ENCODE results near the gene PDPN.

DNA sequence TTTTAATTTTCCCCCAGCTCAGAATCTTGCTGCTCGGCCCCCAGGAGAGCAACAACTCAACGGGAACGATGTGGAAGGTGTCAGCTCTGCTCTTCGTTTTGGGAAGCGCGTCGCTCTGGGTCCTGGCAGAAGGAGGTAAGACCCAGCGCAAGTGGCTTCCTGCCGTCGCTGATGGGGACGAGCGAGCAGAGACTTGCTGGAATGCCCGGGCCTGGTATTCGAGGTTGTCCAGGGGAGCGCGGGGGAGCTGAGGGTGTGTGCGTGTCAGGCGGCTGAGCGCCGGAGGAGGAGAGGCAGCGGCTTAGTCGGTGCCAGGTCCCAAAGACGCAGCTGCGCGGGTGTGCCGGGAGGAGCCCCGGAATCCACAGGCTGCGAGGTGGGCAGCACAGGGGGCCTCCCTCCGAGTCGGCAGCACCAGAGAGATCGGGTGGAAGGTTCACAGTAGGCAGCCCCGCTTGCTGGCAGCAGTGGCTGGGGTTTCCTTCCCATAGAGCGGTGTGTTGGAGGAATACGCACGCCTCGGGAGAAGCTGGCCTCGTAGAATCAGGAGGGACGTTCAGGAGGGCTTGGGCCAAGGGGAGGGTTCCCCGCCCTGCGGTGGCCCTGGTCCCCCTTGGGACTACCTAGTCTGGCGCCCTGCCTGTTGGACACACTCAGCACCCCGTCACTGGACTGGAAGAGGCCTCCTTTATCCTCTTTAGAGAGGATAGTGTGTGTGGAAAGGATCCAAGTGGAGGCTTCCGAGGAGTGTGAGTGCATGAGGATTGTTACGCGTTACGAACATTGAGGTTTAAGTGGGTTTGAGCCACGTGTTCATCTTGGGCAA is 547 bp downstream of the PDPN start:
- no peak for TF ChIP-seq POLR2AphosphoS5 (IDR thresholded peaks at IDR 0.05; ENCODE audit: control insufficient read depth, insufficient read depth, low read depth, low read length)
- no peak for TF ChIP-seq ZFP36 (IDR thresholded peaks at IDR 0.05; ENCODE audit: low read depth, low read length, partially characterized antibody)
- no peak for TF ChIP-seq NCOA1 (IDR thresholded peaks at IDR 0.05; ENCODE audit: low read depth)
- no peak for TF ChIP-seq SIRT6 (IDR thresholded peaks at IDR 0.05; ENCODE audit: low read depth, low read length)
- TF ChIP-seq ZC3H11A (IDR thresholded peaks at IDR 0.05; ENCODE audit: low read depth, low read length): no peak
- TF ChIP-seq, protein P1, sequence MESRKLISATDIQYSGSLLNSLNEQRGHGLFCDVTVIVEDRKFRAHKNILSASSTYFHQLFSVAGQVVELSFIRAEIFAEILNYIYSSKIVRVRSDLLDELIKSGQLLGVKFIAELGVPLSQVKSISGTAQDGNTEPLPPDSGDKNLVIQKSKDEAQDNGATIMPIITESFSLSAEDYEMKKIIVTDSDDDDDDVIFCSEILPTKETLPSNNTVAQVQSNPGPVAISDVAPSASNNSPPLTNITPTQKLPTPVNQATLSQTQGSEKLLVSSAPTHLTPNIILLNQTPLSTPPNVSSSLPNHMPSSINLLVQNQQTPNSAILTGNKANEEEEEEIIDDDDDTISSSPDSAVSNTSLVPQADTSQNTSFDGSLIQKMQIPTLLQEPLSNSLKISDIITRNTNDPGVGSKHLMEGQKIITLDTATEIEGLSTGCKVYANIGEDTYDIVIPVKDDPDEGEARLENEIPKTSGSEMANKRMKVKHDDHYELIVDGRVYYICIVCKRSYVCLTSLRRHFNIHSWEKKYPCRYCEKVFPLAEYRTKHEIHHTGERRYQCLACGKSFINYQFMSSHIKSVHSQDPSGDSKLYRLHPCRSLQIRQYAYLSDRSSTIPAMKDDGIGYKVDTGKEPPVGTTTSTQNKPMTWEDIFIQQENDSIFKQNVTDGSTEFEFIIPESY (CRISPR knock-in tag; IDR thresholded peaks at IDR 0.05): no peak
- TF ChIP-seq ZNF830 (CRISPR knock-in tag; IDR thresholded peaks at IDR 0.05): no peak
- no peak for TF ChIP-seq TRIM24 (IDR thresholded peaks at IDR 0.05)
- TF ChIP-seq, protein P2, sequence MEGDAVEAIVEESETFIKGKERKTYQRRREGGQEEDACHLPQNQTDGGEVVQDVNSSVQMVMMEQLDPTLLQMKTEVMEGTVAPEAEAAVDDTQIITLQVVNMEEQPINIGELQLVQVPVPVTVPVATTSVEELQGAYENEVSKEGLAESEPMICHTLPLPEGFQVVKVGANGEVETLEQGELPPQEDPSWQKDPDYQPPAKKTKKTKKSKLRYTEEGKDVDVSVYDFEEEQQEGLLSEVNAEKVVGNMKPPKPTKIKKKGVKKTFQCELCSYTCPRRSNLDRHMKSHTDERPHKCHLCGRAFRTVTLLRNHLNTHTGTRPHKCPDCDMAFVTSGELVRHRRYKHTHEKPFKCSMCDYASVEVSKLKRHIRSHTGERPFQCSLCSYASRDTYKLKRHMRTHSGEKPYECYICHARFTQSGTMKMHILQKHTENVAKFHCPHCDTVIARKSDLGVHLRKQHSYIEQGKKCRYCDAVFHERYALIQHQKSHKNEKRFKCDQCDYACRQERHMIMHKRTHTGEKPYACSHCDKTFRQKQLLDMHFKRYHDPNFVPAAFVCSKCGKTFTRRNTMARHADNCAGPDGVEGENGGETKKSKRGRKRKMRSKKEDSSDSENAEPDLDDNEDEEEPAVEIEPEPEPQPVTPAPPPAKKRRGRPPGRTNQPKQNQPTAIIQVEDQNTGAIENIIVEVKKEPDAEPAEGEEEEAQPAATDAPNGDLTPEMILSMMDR (IDR thresholded peaks at IDR 0.05 in 2 of 3, conservative IDR thresholded peaks at IDR 0.05 in 1 of 3; ENCODE audit: insufficient read depth in 2 of 3, low read depth in 1 of 3, low read length in 3 of 3): no peak
- no peak for TF ChIP-seq TARDBP (IDR thresholded peaks at IDR 0.05)
- no peak for TF ChIP-seq FOXK2 (conservative IDR thresholded peaks at IDR 0.05 in 1 of 2, IDR thresholded peaks at IDR 0.05 in 1 of 2; ENCODE audit: low read depth in 2 of 2)
- TF ChIP-seq RCOR1 (IDR thresholded peaks at IDR 0.05; ENCODE audit: borderline replicate concordance in 1 of 2, low read depth in 2 of 2, low read length in 2 of 2): no peak
- TF ChIP-seq, protein P3, sequence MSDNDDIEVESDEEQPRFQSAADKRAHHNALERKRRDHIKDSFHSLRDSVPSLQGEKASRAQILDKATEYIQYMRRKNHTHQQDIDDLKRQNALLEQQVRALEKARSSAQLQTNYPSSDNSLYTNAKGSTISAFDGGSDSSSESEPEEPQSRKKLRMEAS (CRISPR knock-in tag; IDR thresholded peaks at IDR 0.05): no peak

Measured in K562 (cell line).